Liver (tissue), 3 donors: Measurements from ENCODE around the gene TLR9.

Experiments
- FOXA1 ChIP-seq: IDR thresholded peaks from 2 replicates; pipeline ENCODE4 v1.6.1; 2016; ENCODE audit warnings: antibody characterized with exemption
- JUND ChIP-seq, 2 donors: IDR thresholded peaks; 2 replicates each; pipeline ENCODE4 v1.6.1; 2016; ENCODE audit warnings: antibody characterized with exemption in 2 of 2
- RAD21 ChIP-seq, 2 donors: IDR thresholded peaks; 2 replicates each; pipeline ENCODE4 v1.6.1; 2016; ENCODE audit warnings: antibody characterized with exemption in 2 of 2, mild to moderate bottlenecking in 2 of 2
- SP1 ChIP-seq: IDR thresholded peaks from 2 replicates; pipeline ENCODE4 v1.6.1; 2018; ENCODE audit warnings: antibody characterized with exemption, mild to moderate bottlenecking
- TAF1 ChIP-seq: conservative IDR thresholded peaks from 2 replicates; pipeline ENCODE4 v1.6.1; 2016; ENCODE audit warnings: antibody characterized with exemption, mild to moderate bottlenecking
- TF ChIP-seq, protein P1 (sequence below): fragments of 150-350 bp; IDR thresholded peaks from 2 replicates; pipeline ENCODE4 v1.5.1; 2017; ENCODE audit warnings: improper control_type of control experiment, low read depth, low read length; ENCODE audit not compliant: missing input control
- TF ChIP-seq, protein P2 (sequence below): IDR thresholded peaks from 2 replicates; pipeline ENCODE4 v1.6.1; 2016; ENCODE audit warnings: antibody characterized with exemption, mild to moderate bottlenecking
- TF ChIP-seq, protein P3 (sequence below): IDR thresholded peaks from 2 replicates; pipeline ENCODE4 v1.6.1; 2016; ENCODE audit warnings: antibody characterized with exemption
- donor health status: healthy.
- donor health status: healthy.

DNA sequence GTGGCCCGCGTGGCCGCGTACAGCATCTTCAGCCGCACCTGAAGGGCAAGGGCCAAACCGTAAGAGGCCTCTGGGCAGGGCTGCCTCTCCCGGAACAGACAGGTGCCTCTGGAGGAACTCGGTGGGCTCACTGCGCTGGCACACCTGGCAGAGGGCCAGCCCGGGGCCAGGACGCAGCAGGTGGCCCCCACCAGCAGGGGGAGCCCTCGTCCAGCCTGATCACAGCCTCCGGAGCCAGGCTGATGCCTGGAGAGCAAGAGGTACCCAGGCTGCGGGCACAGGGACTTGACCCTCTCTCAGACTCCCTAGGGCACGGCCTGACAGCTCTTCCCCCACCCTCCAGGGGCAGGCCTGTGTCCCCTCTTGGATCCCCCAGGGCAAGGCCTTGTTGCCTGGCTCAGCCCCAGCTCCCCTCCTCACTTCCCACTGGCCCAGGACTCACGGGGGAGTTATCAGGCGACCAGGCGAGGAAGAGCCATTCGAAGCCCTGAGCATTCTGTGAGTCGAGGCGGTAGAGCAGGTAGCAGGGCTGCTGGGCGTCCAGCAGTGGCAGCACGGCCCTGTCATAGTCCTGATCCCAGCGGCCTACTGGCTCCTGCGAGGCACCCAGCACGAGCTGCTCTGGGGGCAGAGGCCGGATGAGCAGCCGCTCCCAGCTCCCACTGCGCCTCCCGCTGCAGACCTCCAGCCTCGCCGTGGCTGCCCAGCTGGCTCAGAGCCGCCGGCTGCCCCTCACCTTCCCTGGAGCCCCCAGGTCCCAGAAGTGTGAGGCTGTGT lies 6.2 kb upstream of the TLR9 start:
- TF ChIP-seq, protein P1, sequence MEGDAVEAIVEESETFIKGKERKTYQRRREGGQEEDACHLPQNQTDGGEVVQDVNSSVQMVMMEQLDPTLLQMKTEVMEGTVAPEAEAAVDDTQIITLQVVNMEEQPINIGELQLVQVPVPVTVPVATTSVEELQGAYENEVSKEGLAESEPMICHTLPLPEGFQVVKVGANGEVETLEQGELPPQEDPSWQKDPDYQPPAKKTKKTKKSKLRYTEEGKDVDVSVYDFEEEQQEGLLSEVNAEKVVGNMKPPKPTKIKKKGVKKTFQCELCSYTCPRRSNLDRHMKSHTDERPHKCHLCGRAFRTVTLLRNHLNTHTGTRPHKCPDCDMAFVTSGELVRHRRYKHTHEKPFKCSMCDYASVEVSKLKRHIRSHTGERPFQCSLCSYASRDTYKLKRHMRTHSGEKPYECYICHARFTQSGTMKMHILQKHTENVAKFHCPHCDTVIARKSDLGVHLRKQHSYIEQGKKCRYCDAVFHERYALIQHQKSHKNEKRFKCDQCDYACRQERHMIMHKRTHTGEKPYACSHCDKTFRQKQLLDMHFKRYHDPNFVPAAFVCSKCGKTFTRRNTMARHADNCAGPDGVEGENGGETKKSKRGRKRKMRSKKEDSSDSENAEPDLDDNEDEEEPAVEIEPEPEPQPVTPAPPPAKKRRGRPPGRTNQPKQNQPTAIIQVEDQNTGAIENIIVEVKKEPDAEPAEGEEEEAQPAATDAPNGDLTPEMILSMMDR, result peak; percentile 94
- TF ChIP-seq JUND (IDR thresholded peaks at IDR 0.05) (no peak), TAF1 (no peak), SP1 (no peak), RAD21 (IDR thresholded peaks at IDR 0.05) (peak; percentile 90 to 98), FOXA1 (no peak)
- TF ChIP-seq, protein P2, sequence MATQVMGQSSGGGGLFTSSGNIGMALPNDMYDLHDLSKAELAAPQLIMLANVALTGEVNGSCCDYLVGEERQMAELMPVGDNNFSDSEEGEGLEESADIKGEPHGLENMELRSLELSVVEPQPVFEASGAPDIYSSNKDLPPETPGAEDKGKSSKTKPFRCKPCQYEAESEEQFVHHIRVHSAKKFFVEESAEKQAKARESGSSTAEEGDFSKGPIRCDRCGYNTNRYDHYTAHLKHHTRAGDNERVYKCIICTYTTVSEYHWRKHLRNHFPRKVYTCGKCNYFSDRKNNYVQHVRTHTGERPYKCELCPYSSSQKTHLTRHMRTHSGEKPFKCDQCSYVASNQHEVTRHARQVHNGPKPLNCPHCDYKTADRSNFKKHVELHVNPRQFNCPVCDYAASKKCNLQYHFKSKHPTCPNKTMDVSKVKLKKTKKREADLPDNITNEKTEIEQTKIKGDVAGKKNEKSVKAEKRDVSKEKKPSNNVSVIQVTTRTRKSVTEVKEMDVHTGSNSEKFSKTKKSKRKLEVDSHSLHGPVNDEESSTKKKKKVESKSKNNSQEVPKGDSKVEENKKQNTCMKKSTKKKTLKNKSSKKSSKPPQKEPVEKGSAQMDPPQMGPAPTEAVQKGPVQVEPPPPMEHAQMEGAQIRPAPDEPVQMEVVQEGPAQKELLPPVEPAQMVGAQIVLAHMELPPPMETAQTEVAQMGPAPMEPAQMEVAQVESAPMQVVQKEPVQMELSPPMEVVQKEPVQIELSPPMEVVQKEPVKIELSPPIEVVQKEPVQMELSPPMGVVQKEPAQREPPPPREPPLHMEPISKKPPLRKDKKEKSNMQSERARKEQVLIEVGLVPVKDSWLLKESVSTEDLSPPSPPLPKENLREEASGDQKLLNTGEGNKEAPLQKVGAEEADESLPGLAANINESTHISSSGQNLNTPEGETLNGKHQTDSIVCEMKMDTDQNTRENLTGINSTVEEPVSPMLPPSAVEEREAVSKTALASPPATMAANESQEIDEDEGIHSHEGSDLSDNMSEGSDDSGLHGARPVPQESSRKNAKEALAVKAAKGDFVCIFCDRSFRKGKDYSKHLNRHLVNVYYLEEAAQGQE, result no peak
- TF ChIP-seq, protein P3, sequence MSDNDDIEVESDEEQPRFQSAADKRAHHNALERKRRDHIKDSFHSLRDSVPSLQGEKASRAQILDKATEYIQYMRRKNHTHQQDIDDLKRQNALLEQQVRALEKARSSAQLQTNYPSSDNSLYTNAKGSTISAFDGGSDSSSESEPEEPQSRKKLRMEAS, result no peak
